A549 (cell line): ENCODE results near the gene TRMT61A. TPM values are rescaled to one million over a fixed set of nuclear protein-coding genes. Genes with fewer than 3 reads are reported as not detected.

Experiments
- ATAC-seq, 2 experiments: fragments of 200-7000 bp in 1 of 2; fragments of >200 bp in 1 of 2; cut with Nextera tagmentation in 1 of 2; cut with Tn5 transposase in 1 of 2; 3 replicates each; pipeline versions ENCODE4 v1.8.0 to v1.9.1; 2018 to 2020; ENCODE audit warnings: mild to moderate bottlenecking in 1 of 2, moderate library complexity in 1 of 2
- CTCF ChIA-PET: fragments of 300-600 bp; sonication (Branson Sonifier 250); formaldehyde crosslinking; extraction: SDS; loops from one replicate; lab custom pipeline; 2021; ENCODE audit warnings: antibody characterized with exemption, inconsistent platforms; lab: Yijun Ruan, JAX
- POLR2A ChIA-PET: fragments of 350-600 bp; formaldehyde crosslinking; extraction: SDS; loops from one replicate; lab custom pipeline; 2021; ENCODE audit warnings: antibody characterized with exemption, inconsistent platforms; lab: Yijun Ruan, JAX
- DNase-seq, 2 experiments: peaks; one replicate each; pipeline versions ENCODE4 v3.0.0 to v3.0.0-alpha.2; 2011 to 2016; ENCODE audit warnings: low read depth in 1 of 2, low spot score in 1 of 2
- FAIRE-seq: peaks from 2 replicates; lab custom pipeline; 2011; peaks lifted over from hg19 to GRCh38; lab: Jason Lieb, UNC
- H3K27ac ChIP-seq, 2 experiments: fragments of >200 bp; sonication (Bioruptor Twin); formaldehyde crosslinking; 3 replicates each; pipeline ENCODE4 v1.5.1; 2016 to 2017
- H3K4me1 ChIP-seq: fragments of >200 bp; sonication (Bioruptor Twin); formaldehyde crosslinking; 3 replicates; pipeline ENCODE4 v1.6.1; 2016
- H3K4me2 ChIP-seq: fragments of >200 bp; sonication (Bioruptor Twin); formaldehyde crosslinking; 3 replicates; pipeline ENCODE4 v1.6.1; 2016
- H3K4me3 ChIP-seq: fragments of >200 bp; sonication (Bioruptor Twin); formaldehyde crosslinking; 3 replicates; pipeline ENCODE4 v1.5.1; 2016
- H3K9me3 ChIP-seq: fragments of >200 bp; sonication (Bioruptor Twin); formaldehyde crosslinking; 3 replicates; pipeline ENCODE4 v1.6.1; 2016
- CHD4 ChIP-seq: fragments of 200-600 bp; sonication (generic); IDR thresholded peaks from 2 replicates; pipeline ENCODE4 v1.6.1; 2016; ENCODE audit warnings: antibody characterized with exemption, mild to moderate bottlenecking, borderline replicate concordance
- FOXS1 ChIP-seq: fragments of 250-450 bp; sonication (Bioruptor Pico); IDR thresholded peaks from 2 replicates; pipeline ENCODE4 v1.5.0; 2020; ENCODE audit warnings: mild to moderate bottlenecking, moderate library complexity
- GATA3 ChIP-seq: IDR thresholded peaks from 2 replicates; pipeline ENCODE4 v1.6.1; 2012; ENCODE audit warnings: borderline replicate concordance
- HDAC2 ChIP-seq: fragments of 200-600 bp; sonication (generic); IDR thresholded peaks from 2 replicates; pipeline ENCODE4 v1.6.1; 2016
- HES2 ChIP-seq: fragments of >200 bp; sonication (Bioruptor Twin); formaldehyde crosslinking; IDR thresholded peaks from 2 replicates; pipeline ENCODE4 v1.6.1; 2016
- HEYL ChIP-seq: fragments of 250-450 bp; sonication (Bioruptor Pico); IDR thresholded peaks from 2 replicates; pipeline ENCODE4 v1.8.0; 2021; ENCODE audit warnings: mild to moderate bottlenecking, moderate library complexity
- HMGXB4 ChIP-seq: fragments of 250-450 bp; sonication (Bioruptor Pico); IDR thresholded peaks from 2 replicates; pipeline ENCODE4 v1.5.0; 2021; ENCODE audit warnings: mild to moderate bottlenecking, moderate library complexity, borderline replicate concordance
- HOXA7 ChIP-seq: fragments of 250-450 bp; sonication (Bioruptor Pico); IDR thresholded peaks from 2 replicates; pipeline ENCODE4 v1.5.0; 2020; ENCODE audit warnings: mild to moderate bottlenecking, moderate library complexity
- HOXB13 ChIP-seq: fragments of 250-450 bp; sonication (Bioruptor Pico); IDR thresholded peaks from 2 replicates; pipeline ENCODE4 v1.5.0; 2020; ENCODE audit warnings: low read depth, mild to moderate bottlenecking, moderate library complexity
- HOXB5 ChIP-seq: fragments of 250-450 bp; sonication (Bioruptor Pico); IDR thresholded peaks from 2 replicates; pipeline ENCODE4 v1.5.0; 2020; ENCODE audit warnings: mild to moderate bottlenecking, moderate library complexity
- JUNB ChIP-seq: fragments of >200 bp; sonication (Bioruptor Twin); formaldehyde crosslinking; IDR thresholded peaks from 2 replicates; pipeline ENCODE4 v1.6.1; 2016
- MAFK ChIP-seq: fragments of 450-650 bp; IDR thresholded peaks from 2 replicates; pipeline ENCODE4 v1.6.1; 2014; ENCODE audit not compliant: partially characterized antibody
- MAZ ChIP-seq: fragments of 150-350 bp; IDR thresholded peaks from 2 replicates; pipeline ENCODE4 v1.6.1; 2014; ENCODE audit warnings: antibody characterized with exemption, low read depth, low read length, borderline replicate concordance
- MYC ChIP-seq: IDR thresholded peaks from 2 replicates; pipeline ENCODE4 v1.6.1; 2012; ENCODE audit warnings: mild to moderate bottlenecking, inconsistent platforms, low read length, improper control_type of control experiment, borderline replicate concordance
- NFE2L2 ChIP-seq: fragments of 150-350 bp; conservative IDR thresholded peaks from 2 replicates; pipeline ENCODE4 v1.6.1; 2014; ENCODE audit warnings: low read length
- PHF8 ChIP-seq: fragments of 200-600 bp; sonication (generic); IDR thresholded peaks from 2 replicates; pipeline ENCODE4 v1.6.1; 2016; ENCODE audit warnings: low read depth, mild to moderate bottlenecking, antibody characterized with exemption, moderate library complexity, borderline replicate concordance
- RAD21 ChIP-seq, 2 experiments: fragments of >200 bp in 1 of 2; sonication (Bioruptor Twin) in 1 of 2; formaldehyde crosslinking in 1 of 2; IDR thresholded peaks in 1 of 2; conservative IDR thresholded peaks in 1 of 2; 2 replicates in 1 of 2; 3 replicates in 1 of 2; pipeline ENCODE4 v1.6.1; 2012 to 2018; ENCODE audit warnings: inconsistent platforms in 1 of 2
- RFX5 ChIP-seq: fragments of 450-650 bp; IDR thresholded peaks from 2 replicates; pipeline ENCODE4 v1.7.1; 2014; ENCODE audit warnings: antibody characterized with exemption, mild to moderate bottlenecking, moderate library complexity
- SREBF2 ChIP-seq: fragments of 450-650 bp; IDR thresholded peaks from 2 replicates; pipeline ENCODE4 v1.6.1; 2014; ENCODE audit warnings: mild to moderate bottlenecking, moderate library complexity
- TFCP2L1 ChIP-seq: fragments of 250-450 bp; sonication (Bioruptor Pico); IDR thresholded peaks from 2 replicates; pipeline ENCODE4 v1.5.0; 2021; ENCODE audit warnings: mild to moderate bottlenecking
- TP53 ChIP-seq: fragments of 250-450 bp; sonication (Bioruptor Pico); IDR thresholded peaks from 2 replicates; pipeline ENCODE4 v1.5.0; 2021; ENCODE audit warnings: mild to moderate bottlenecking, moderate library complexity
- ZC3H11A ChIP-seq: fragments of 450-650 bp; IDR thresholded peaks from 2 replicates; pipeline ENCODE4 v1.6.1; 2014; ENCODE audit warnings: antibody characterized with exemption, mild to moderate bottlenecking
- ZFP36 ChIP-seq: fragments of 450-650 bp; IDR thresholded peaks from 2 replicates; pipeline ENCODE4 v1.6.1; 2014; ENCODE audit warnings: borderline replicate concordance; ENCODE audit not compliant: partially characterized antibody
- ZNF302 ChIP-seq: fragments of 250-450 bp; sonication (Bioruptor Pico); IDR thresholded peaks from 2 replicates; pipeline ENCODE4 v1.9.0; 2021; ENCODE audit warnings: inconsistent platforms, mild to moderate bottlenecking, moderate library complexity
- ZSCAN20 ChIP-seq: fragments of 250-450 bp; sonication (Bioruptor Pico); IDR thresholded peaks from 2 replicates; pipeline ENCODE4 v1.8.0; 2022; ENCODE audit warnings: mild to moderate bottlenecking, moderate library complexity
- WGBS: methylation state at CpG from one replicate; pipeline ENCODE4 v1.1.6; 2017; ENCODE audit errors: missing lambda C conversion rate; 5-methylcytosine and 5-hydroxymethylcytosine counted together
- polyA plus RNA-seq, 4 experiments: library from polyadenylated mRNA; depleted of rRNA in 3 of 4; stranded (reverse); fragments of >200 nt; fragmentation: RNase III in 1 of 4; extraction: RNeasy Plus Mini Kit Qiagen cat#74134 plus additional on column Dnase treatment in 1 of 4; gene quantifications; 2 replicates in 3 of 4; 3 replicates in 1 of 4; pipeline ENCODE4 v1.2.3, GENCODE V29; 2011 to 2017
- TF ChIP-seq, protein P1 (sequence below): IDR thresholded peaks from 2 replicates; pipeline ENCODE4 v1.6.1; 2012
- TF ChIP-seq, protein P2 (sequence below): fragments of 250-450 bp; sonication (Bioruptor Pico); IDR thresholded peaks from 2 replicates; pipeline ENCODE4 v1.5.0; 2020; ENCODE audit warnings: low read depth, mild to moderate bottlenecking, moderate library complexity

The TRMT61A gene
- polyA plus RNA-seq, 2 of the 4 experiments (the other 2 are of a cell fraction): 8.3 to 19.4 TPM

- 84% methylated on average over 10 of the region's 22 CpGs for whole genome bisulfite sequencing
- DNase-seq (no peak), FAIRE-seq (no peak), ATAC-seq (no peak)
- Histone ChIP-seq H3K9me3 (no peaks in the 10 kb centered on the region), H3K27ac (no peak overlapping the region), H3K4me3 (no peak overlapping the region)
- TF ChIP-seq TP53: no peak
- TF ChIP-seq HOXB13 (CRISPR knock-in tag): no peak
- no peak for TF ChIP-seq HES2
- no peak for TF ChIP-seq PHF8
- no peak for TF ChIP-seq ZC3H11A
- TF ChIP-seq HMGXB4: no peak
- TF ChIP-seq RFX5: no peak
- no peak for TF ChIP-seq TFCP2L1
- TF ChIP-seq, protein P1, sequence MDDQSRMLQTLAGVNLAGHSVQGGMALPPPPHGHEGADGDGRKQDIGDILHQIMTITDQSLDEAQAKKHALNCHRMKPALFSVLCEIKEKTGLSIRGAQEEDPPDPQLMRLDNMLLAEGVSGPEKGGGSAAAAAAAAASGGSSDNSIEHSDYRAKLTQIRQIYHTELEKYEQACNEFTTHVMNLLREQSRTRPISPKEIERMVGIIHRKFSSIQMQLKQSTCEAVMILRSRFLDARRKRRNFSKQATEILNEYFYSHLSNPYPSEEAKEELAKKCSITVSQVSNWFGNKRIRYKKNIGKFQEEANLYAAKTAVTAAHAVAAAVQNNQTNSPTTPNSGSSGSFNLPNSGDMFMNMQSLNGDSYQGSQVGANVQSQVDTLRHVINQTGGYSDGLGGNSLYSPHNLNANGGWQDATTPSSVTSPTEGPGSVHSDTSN: no peak
- no peak for TF ChIP-seq MAFK
- no peak for TF ChIP-seq HOXB5 (CRISPR knock-in tag)
- TF ChIP-seq ZFP36: no peak
- no peak for TF ChIP-seq MYC
- TF ChIP-seq ZNF302 (CRISPR knock-in tag): no peak
- TF ChIP-seq CHD4: no peak
- TF ChIP-seq HOXA7: no peak
- TF ChIP-seq GATA3: no peak
- TF ChIP-seq RAD21 (conservative IDR thresholded peaks at IDR 0.05 in 1 of 2, IDR thresholded peaks at IDR 0.05 in 1 of 2): no peak
- no peak for TF ChIP-seq ZSCAN20
- TF ChIP-seq SREBF2: no peak
- TF ChIP-seq, all 56 proteins: peak for 0
- ChIA-PET POLR2A (no interaction called here), CTCF (interaction anchor here (1.1 to 28.8 kb wide), 7 partner anchors 8 to 446 kb away, joined by 3 to 489 read pairs (median 4); partner anchors contain the start of genes BAG5, CKB, COA8 and TRMT61A)
- H3K4me2 ChIP-seq: no peak overlapping the region
- H3K4me1 ChIP-seq: peaks cover 14% of the 10 kb centered on the region; the same call in 2 of the 3 replicates
Measured at GRCh38 chr14:103550451-103551337, 21.7 kb downstream of the TRMT61A start.

DNA sequence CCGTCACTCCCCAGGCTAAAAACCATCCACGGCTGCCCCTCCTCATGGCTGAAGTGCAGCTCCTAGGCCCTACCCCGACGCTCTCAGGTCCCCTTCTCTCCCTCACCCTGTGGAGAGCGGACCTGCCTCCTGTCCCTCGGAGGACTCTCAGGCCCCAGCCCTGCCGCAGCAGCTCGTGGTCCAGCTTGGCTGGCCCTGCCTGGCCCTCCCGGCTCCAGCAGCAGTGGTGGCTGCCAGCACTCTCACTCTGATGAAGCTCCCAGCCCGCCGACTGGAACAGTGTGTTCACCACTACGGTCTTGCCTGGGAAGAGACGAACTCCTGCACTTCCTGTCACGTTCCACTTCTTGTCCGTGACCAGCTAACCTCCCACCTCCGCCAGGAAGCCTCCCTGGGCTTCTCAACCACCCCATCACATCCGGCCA, 22.4 kb downstream of the TRMT61A start:
- POLR2A ChIA-PET: no interaction called here
- Histone ChIP-seq H3K4me2 (no peak overlapping the region), H3K9me3 (no peaks in the 10 kb centered on the region), H3K27ac (no peak overlapping the region; a peak in 1 of 6 replicates)
- ATAC-seq (no peak), FAIRE-seq (no peak), DNase-seq (no peak)
- CTCF ChIA-PET: interaction anchor here (1.1 to 28.8 kb wide), 6 partner anchors 7 to 446 kb away, joined by 3 to 489 read pairs (median 4); partner anchors contain the start of genes BAG5, CKB and COA8
- WGBS: 91% methylated on average over 15 of the region's 17 CpGs
- no peak for TF ChIP-seq MAZ
- no peak for TF ChIP-seq FOXS1 (CRISPR knock-in tag)
- no peak for TF ChIP-seq HDAC2
- no peak for TF ChIP-seq JUNB
- TF ChIP-seq NFE2L2: no peak
- no peak for TF ChIP-seq HEYL
- TF ChIP-seq, protein P2, sequence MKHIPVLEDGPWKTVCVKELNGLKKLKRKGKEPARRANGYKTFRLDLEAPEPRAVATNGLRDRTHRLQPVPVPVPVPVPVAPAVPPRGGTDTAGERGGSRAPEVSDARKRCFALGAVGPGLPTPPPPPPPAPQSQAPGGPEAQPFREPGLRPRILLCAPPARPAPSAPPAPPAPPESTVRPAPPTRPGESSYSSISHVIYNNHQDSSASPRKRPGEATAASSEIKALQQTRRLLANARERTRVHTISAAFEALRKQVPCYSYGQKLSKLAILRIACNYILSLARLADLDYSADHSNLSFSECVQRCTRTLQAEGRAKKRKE (CRISPR knock-in tag): no peak
- TF ChIP-seq, all 56 proteins: peak for 0
- no peak overlapping the region for H3K4me3 ChIP-seq
- peaks cover 14% of the 10 kb centered on the region; the same call in 2 of the 3 replicates for H3K4me1 ChIP-seq
